ENCODE results near the gene LIMS2.

DNA sequence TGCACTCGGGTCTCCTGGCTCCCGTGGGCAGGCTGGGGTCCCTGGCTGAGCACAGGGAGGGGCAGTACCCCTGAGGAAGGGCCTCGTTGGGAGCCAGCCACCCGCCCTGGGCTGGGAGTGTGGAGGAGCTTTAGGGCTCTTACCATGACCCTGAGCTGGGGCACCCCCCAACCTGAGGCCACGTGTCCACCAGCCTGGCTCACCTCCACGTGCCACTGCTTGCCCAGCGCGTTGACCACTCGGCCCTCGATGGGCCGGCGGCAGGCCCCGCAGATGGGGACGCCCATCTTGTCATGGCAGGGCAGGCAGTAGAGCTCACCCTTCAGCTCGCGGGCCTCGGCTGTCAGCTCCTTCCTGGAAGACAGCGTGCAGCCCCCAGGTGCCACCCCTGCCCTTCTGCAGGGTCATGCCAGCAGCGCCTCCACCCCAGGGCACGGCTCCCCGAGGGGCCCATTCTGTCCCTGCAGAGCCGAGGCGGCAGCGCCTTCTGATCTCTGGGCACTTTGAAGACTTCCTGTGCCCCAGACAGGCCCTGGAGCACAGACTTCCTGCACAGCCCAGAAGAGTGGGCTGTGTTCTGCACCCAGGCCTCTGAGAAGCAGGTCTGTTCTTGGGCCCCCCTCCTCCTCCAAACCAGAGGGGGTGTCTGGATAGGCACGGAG is 33.4 kb downstream of the LIMS2 start:
- TF ChIP-seq POLR2A (IDR thresholded peaks at IDR 0.05; ENCODE audit: low read depth, low read length): no peak
- TF ChIP-seq JUN (IDR thresholded peaks at IDR 0.05; ENCODE audit: borderline replicate concordance, insufficient read depth, insufficient read length, low read depth): no peak
- TF ChIP-seq, protein P1, sequence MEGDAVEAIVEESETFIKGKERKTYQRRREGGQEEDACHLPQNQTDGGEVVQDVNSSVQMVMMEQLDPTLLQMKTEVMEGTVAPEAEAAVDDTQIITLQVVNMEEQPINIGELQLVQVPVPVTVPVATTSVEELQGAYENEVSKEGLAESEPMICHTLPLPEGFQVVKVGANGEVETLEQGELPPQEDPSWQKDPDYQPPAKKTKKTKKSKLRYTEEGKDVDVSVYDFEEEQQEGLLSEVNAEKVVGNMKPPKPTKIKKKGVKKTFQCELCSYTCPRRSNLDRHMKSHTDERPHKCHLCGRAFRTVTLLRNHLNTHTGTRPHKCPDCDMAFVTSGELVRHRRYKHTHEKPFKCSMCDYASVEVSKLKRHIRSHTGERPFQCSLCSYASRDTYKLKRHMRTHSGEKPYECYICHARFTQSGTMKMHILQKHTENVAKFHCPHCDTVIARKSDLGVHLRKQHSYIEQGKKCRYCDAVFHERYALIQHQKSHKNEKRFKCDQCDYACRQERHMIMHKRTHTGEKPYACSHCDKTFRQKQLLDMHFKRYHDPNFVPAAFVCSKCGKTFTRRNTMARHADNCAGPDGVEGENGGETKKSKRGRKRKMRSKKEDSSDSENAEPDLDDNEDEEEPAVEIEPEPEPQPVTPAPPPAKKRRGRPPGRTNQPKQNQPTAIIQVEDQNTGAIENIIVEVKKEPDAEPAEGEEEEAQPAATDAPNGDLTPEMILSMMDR (IDR thresholded peaks at IDR 0.05; ENCODE audit: extremely low read depth in 1 of 2, insufficient read depth in 1 of 2, low read depth in 1 of 2, low read length in 2 of 2): no peak
- TF ChIP-seq POLR2AphosphoS5 (IDR thresholded peaks at IDR 0.05; ENCODE audit: insufficient read depth, low read depth, low read length): no peak
- TF ChIP-seq, protein P2, sequence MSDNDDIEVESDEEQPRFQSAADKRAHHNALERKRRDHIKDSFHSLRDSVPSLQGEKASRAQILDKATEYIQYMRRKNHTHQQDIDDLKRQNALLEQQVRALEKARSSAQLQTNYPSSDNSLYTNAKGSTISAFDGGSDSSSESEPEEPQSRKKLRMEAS (IDR thresholded peaks at IDR 0.05; ENCODE audit: insufficient read depth, insufficient read length): no peak
- TF ChIP-seq EZH2 (IDR thresholded peaks at IDR 0.05; ENCODE audit: borderline replicate concordance, low read depth, low read length, severe bottlenecking): no peak
- no peak for TF ChIP-seq MYC (IDR thresholded peaks at IDR 0.05; ENCODE audit: low read depth, low read length)
